Panc1 (cell line): ENCODE measurements around the gene TSC22D4. TPM values are rescaled to one million over a fixed set of nuclear protein-coding genes. Genes with fewer than 3 reads are reported as not detected.

Source experiments
- ATAC-seq: fragments of 200-7000 bp; cut with Tn5 transposase; 2 replicates; pipeline ENCODE4 v1.9.1; 2020; ENCODE audit warnings: mild to moderate bottlenecking, moderate library complexity
- BruUV-seq: library from RNA; stranded (reverse); fragments of 400-500 nt; replicated peaks from 2 replicates; lab custom pipeline; 2021; lab: Mats Ljungman, UMichigan
- CTCF ChIA-PET: fragments of 300-600 bp; sonication (Branson Sonifier 250); formaldehyde crosslinking; loops from one replicate; lab custom pipeline; 2022; ENCODE audit warnings: antibody characterized with exemption; lab: Charles Lee
- POLR2A ChIA-PET: fragments of 300-600 bp; sonication (Branson Sonifier 250); formaldehyde crosslinking; loops from one replicate; lab custom pipeline; 2022; ENCODE audit warnings: antibody characterized with exemption; lab: Charles Lee
- DNase-seq: peaks from one replicate; pipeline ENCODE4 v3.0.0-alpha.2; 2010; ENCODE audit warnings: low read depth, low spot score
- H3K27ac ChIP-seq: 2 replicates; pipeline ENCODE4 v1.5.1; 2011; ENCODE audit warnings: mild to moderate bottlenecking, low read length, inconsistent platforms
- H3K27me3 ChIP-seq: fragments of 200-500 bp; sonication (Bioruptor generic); 2 replicates; pipeline ENCODE4 v1.6.0; 2014; ENCODE audit warnings: low read length, inconsistent platforms; ENCODE audit not compliant: control insufficient read depth, insufficient read depth
- H3K36me3 ChIP-seq: fragments of 200-500 bp; sonication (Bioruptor generic); 2 replicates; pipeline ENCODE4 v1.5.1; 2014; ENCODE audit warnings: inconsistent platforms, mild to moderate bottlenecking, low read length, moderate library complexity; ENCODE audit not compliant: control insufficient read depth, insufficient read depth
- H3K4me1 ChIP-seq: 2 replicates; pipeline ENCODE4 v1.5.1; 2011; ENCODE audit warnings: inconsistent platforms, mild to moderate bottlenecking, low read length, moderate library complexity; ENCODE audit not compliant: control insufficient read depth, insufficient read depth
- H3K4me3 ChIP-seq, 2 experiments: 2 replicates each; pipeline ENCODE4 v1.5.1; 2011 to 2012; ENCODE audit warnings: low read depth in 2 of 2, low read length in 2 of 2, mild to moderate bottlenecking in 2 of 2, inconsistent platforms in 1 of 2, moderate library complexity in 1 of 2
- H3K9me3 ChIP-seq: fragments of 200-500 bp; sonication (Bioruptor generic); 2 replicates; pipeline ENCODE4 v1.5.1; 2014; ENCODE audit warnings: low read depth, mild to moderate bottlenecking, inconsistent platforms, low read length, moderate library complexity; ENCODE audit not compliant: control insufficient read depth, insufficient read depth
- CTCF ChIP-seq: fragments of 450-650 bp; IDR thresholded peaks from 2 replicates; pipeline ENCODE4 v1.5.1; 2017; ENCODE audit warnings: mild to moderate bottlenecking
- POLR2AphosphoS5 ChIP-seq: IDR thresholded peaks from 2 replicates; pipeline ENCODE4 v1.6.1; 2012; ENCODE audit warnings: mild to moderate bottlenecking, low read depth, low read length, moderate library complexity
- REST ChIP-seq, 2 experiments: IDR thresholded peaks; 2 replicates each; pipeline ENCODE4 v1.6.1; 2011 to 2012; ENCODE audit warnings: low read depth in 2 of 2, control low read depth in 1 of 2, low read length in 1 of 2, mild to moderate bottlenecking in 1 of 2, moderate library complexity in 1 of 2; ENCODE audit not compliant: insufficient read depth in 1 of 2
- SIN3A ChIP-seq: IDR thresholded peaks from 2 replicates; pipeline ENCODE4 v1.6.1; 2012; ENCODE audit warnings: low read depth, mild to moderate bottlenecking, low read length, moderate library complexity, borderline replicate concordance; ENCODE audit not compliant: insufficient read depth
- TCF7L2 ChIP-seq: IDR thresholded peaks from 2 replicates; pipeline ENCODE4 v1.6.1; 2011; ENCODE audit warnings: mild to moderate bottlenecking, low read depth, low read length, inconsistent platforms
- in situ Hi-C: cut with HindIII; loops from 2 replicates; pipeline ENCODE4 v1.10.0; 2016; ENCODE audit warnings: low sequenced_read_pairs, low pct_unique_long_range_greater_than_20kb
- intact Hi-C: fragments of 100-400 bp; cut with micrococcal nuclease; formaldehyde crosslinking; loops from one replicate; pipeline ENCODE4 v1.10.0; 2022; ENCODE audit not compliant: unreplicated experiment
- total RNA-seq: library from RNA; stranded (reverse); gene quantifications from one replicate; pipeline ENCODE4 v1.2.1, GENCODE V29; 2021; ENCODE audit not compliant: unreplicated experiment

Gene TSC22D4
- total RNA-seq, 1 experiment from 2014 or later, result 82.6 TPM

DNA sequence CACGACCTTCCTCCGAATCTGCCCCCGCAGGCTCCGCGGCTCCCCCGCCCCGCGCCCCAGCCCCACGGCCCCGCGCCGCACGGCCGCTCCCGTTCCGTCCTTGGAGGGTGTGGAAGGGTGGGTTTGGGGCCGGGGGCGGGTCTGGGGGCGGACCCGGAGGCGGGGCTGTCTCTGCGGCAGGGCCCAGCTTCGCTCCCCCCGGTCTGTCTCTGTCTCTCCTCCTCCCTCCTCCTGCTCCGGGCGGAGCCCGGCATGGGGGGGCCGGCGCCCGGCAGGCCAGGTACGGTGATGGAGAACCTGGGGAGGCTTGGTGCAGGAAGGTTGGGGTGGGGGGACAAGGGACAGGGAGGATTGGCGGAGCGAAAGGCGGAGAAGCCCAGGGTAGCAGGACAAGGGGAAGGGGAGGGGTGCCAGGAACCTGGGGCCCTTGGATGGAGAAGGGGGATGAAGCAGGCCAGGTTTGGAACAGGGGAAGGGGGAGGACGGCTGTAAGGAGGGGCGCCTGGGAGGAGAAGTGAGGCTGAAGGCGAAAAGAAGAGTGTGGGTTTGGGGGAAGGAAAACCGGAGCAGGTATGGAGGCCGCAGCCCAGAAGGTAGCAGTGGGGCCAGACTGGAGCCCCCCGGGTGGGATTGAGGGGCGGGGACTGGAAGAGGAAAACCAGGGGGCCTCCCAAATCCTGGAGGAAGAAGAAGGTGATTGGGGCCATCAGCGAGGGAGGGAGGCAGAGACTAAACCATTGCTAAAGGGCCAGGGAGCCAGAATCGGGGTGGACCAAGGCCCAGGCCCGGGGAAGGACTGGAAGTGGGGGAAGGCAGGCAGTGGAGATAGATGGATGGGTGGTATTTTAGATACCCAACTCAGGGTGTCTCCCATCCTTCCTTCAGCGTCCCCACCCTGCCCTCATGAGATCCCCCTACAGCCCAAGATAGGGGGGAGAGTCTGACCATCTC lies 5.0 kb upstream of the TSC22D4 start, which contains the start of gene NYAP1:
Gene NYAP1, plus strand, starts transcription at position 206 of the 951 bp plus-strand sequence. CDS start 1,385 bp downstream, outside the sequence.
- Histone ChIP-seq H3K4me3 (peak within 1 kb of the TSS; percentile 56 to 67), H3K27ac (peak within 1 kb of the TSS; percentile 79), H3K36me3 (no peaks in the 10 kb centered on the region), H3K9me3 (no peaks in the 10 kb centered on the region), H3K27me3 (no peaks in the 10 kb centered on the region), H3K4me1 (peaks cover 29% of the 10 kb centered on the region)
- BruUV-seq, result no TSS peak
- ChIA-PET POLR2A (interaction anchor here (0.6 to 0.7 kb wide), 2 partner anchors 15 to 170 kb away, joined by 3 to 5 read pairs; no protein-coding TSS in a partner anchor), CTCF (no interaction called here)
- intact Hi-C loops, result loop anchor here (1.0 kb wide), 1 partner anchor 75 kb away; no protein-coding TSS in a partner anchor
- in situ Hi-C loops, result no loop called here
- TF ChIP-seq CTCF (no peak), POLR2AphosphoS5 (no peak), SIN3A (no peak), TCF7L2 (no peak), REST (IDR thresholded peaks at IDR 0.05; ENCODE audit: insufficient read depth in 1 of 2, low read depth in 2 of 2, low read length in 1 of 2) (no peak)
- DNase-seq (no peak), ATAC-seq (peak; percentile 80)

GRCh38 chr7:100483090-100483721 lies 4.2 kb upstream of the TSC22D4 start:
- peaks cover 29% of the 10 kb centered on the region for H3K4me1 ChIP-seq
- BruUV-seq, result no TSS peak
- no peaks in the 10 kb centered on the region for H3K36me3 ChIP-seq
- in situ Hi-C loops, result no loop called here
- DNase-seq, result no peak
- POLR2A ChIA-PET, result interaction anchor here (0.7 kb wide), 1 partner anchor 14 kb away, joined by 5 read pairs; no protein-coding TSS in a partner anchor
- CTCF ChIA-PET, result interaction anchor here (0.8 kb wide), 2 partner anchors 81 to 103 kb away, joined by 3 to 6 read pairs; partner anchors contain the start of genes FBXO24 and LRCH4
- H3K27ac ChIP-seq, result peak overlapping the region; percentile 79
- intact Hi-C loops, result loop anchor here (1.0 kb wide), 1 partner anchor 76 kb away; no protein-coding TSS in a partner anchor
- no peaks in the 10 kb centered on the region for H3K9me3 ChIP-seq
- peak overlapping the region; percentile 56 to 67 for H3K4me3 ChIP-seq
- H3K27me3 ChIP-seq, result no peaks in the 10 kb centered on the region
- peak; percentile 75 for ATAC-seq
- TF ChIP-seq TCF7L2, result no peak
- no peak for TF ChIP-seq POLR2AphosphoS5
- peak; percentile 100 for TF ChIP-seq CTCF
- TF ChIP-seq REST (IDR thresholded peaks at IDR 0.05; ENCODE audit: insufficient read depth in 1 of 2, low read depth in 2 of 2, low read length in 1 of 2), result no peak
- peak; percentile 57; the same call in 1 of the 2 replicates for TF ChIP-seq SIN3A
